HG02642 (cell line): Measurements from ENCODE around the gene KIRREL3.

Experiments
- ATAC-seq: cut with Tn5 transposase; IDR thresholded peaks from one replicate; pipeline ENCODE4 v1.9.1; 2021; ENCODE audit warnings: mild to moderate bottlenecking; ENCODE audit not compliant: unreplicated experiment, poor library complexity

KIRREL3 gene

GRCh38 chr11:126599217-126599897 is 401.2 kb downstream of the KIRREL3 start:
- ATAC-seq = no peak

DNA sequence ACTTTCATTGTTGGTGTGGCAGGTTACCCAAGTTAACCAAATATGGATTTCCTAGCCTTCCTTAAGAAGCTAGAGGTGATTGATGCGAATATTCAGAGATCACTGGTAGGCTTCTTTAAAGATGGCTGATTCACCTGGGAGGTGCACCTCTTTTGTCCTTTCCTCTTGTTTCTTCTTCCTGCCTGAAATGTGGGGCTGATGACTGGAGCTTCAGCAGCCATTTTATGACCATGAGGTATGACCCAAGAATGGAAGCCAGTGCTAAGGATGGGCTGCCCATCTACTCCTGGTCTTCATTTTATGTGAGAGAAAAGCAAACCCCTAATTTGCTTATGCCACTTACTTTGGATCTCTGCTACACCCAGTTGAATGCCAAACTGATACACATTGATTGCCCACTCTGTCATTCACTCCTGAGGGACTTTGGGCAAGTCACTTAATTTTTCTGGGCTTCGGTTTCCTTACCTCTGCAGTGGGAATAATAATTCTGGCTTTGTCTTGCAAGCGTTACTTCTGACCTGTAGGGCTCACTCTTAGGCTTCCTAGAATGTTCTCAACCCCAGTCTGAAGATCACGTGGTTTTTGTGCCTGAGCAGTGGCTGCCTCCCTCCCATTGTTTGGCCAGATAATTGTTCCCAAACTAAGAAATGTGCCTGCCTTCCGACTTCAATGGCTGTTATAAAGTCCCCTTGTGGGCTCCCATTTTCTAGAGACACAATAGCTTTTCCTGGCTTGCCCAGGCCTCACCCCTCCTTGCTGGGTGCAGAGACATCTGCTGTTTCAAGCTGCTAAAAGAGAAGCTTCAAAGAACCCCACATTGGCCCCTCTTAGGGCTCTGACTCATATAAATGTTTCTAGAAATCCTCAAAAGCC is 402.0 kb downstream of the KIRREL3 start:
- no peak for ATAC-seq

DNA sequence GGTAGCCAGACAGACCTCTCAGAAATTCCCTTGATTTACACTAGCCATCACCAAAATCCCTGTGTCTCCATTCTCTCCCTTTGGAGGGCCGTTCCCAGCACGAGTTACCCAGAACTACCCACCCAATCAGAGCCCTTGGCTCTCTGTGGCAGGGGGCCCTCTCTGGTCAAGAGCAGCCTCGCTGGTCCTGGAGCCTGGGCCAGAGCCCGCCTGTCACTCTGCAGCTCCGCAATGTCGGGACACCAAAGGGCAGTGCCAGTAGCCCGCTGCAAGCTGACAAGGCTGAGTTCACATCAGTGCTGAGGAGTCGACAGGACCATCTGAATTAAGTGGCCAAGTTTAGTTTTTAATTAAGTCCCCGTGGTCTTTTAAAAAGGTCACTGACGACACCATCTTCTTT is 403.5 kb downstream of the KIRREL3 start:
- no peak for ATAC-seq

DNA sequence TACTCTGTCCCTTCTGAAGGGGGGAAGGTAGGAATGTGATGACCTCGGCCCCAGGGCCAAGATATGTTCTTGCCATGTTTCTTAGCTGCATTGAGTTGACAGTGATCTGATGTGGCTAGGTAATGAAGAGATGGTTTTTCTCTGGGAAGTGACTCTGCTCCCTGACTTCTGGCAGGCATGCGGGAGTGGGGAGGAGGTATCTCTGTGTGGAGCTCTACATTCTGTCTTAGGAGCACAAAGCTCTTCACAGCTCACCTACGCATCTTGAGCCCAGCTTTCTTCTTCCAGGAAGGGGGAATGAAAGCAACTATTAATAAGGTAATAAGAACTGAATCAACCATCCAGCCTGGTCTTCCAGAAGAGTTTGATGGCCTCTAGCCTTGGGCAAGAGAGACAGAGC is 404.1 kb downstream of the KIRREL3 start:
- no peak for ATAC-seq

GRCh38 chr11:126595560-126595959 is 405.0 kb downstream of the KIRREL3 start:
- ATAC-seq = no peak

GRCh38 chr11:126594921-126595367 is 405.6 kb downstream of the KIRREL3 start:
- no peak for ATAC-seq

DNA sequence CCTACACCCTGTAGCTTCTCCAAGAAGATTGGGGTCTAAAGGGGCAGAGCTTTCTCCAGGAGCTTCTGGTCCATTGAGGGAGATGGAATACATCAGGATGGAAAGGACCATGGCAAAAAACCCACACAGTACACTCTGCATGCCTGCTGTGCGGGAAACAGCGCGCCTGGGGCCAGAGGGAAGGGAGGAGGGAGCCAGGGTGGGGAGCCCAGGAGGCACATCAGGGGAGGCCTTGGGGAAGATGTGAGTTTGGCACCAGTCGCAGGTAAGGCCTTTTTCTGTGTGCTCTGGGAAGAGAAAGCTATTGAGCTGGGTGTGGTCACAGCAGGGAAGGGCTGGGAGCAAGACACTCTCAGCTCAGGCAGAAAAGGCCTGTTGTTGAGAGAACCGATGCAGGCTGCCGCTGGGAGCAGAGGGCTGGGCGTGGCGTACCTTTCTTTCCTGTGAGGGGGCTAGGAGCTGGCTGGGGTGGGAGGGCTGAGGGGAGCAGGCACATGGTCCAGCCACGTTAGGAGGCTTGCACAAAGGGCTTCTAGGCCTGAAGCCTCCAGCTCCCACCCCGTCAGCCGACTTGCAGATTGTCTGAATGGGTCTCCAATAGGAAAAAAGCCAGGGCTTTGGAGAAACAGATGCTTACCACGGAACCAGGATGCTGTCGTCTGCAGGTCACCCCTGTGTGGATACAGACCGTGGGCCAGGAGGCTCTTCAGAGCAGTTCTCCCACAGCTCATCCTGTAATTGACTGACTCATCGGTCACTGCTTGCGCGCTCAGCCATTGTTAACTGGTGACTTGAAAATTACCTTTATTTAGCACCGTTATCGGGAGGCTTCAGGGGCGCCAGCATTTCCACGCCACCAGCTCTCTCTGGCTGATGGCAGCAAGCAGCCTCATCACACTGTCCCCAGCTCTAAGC is 407.8 kb downstream of the KIRREL3 start:
- ATAC-seq = no peak

DNA sequence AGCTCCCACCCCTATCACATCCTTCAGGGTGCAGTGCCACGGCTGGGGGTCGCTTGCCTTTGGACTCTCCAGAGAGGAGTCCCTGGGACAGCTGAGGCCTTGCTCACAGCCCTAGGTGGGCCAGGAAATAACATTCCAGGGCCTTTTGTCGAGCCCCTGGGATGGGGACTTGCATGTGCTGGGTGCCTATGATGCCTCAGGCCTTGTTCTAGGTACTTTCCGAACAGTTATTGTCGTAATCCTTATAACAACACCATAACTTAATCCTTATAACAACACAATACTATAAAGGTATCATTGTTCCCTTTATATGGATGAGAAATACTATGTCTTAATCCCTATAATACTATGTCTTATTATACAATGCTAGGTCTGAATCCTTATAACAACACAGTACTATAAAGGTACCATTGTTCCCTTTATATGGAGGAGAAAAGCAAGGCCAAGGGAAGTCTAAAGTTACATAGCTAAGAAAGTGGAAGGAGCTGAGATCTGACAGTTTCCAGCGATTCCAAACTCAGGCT is 408.5 kb downstream of the KIRREL3 start:
- no peak for ATAC-seq

GRCh38 chr11:126589492-126589803 is 411.1 kb downstream of the KIRREL3 start:
- ATAC-seq = no peak

- ATAC-seq = no peak
Measured at GRCh38 chr11:126588630-126589491, 411.7 kb downstream of the KIRREL3 start.

GRCh38 chr11:126587541-126587940 is 413.0 kb downstream of the KIRREL3 start:
- no peak for ATAC-seq

DNA sequence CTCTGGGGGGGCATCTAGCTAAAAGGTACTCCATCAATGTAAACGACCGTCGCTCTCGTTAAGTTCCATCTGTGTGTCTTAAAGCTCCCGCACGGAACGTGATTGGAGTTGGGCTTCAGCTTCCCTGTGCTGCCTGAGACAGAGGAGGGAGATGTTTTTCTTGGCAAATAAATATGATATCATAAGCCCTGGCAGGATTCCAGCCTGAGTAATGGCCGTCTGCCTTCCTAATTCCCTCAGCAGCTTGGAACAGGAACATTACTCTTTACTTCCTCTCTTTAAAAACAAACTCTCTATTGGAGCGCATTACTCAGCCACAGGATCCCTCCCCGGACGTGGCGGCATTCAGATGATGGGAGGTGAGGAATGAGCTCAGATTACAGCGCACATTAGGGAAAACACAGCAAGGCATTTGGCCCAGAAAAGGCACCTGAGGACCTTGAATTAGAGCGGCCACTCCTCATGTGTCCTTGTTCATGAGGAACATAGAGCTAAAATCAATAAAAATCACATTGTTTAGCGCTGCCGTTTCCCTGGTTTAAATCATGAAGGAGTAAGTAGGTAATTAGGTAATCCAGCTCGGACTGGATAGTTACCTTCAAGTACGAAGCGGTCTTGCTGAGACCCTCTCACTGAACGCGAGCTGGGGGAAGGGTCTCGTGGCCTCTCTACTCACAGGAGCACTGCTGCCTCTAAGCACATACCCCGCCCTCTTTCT is 414.6 kb downstream of the KIRREL3 start:
- ATAC-seq = no peak

DNA sequence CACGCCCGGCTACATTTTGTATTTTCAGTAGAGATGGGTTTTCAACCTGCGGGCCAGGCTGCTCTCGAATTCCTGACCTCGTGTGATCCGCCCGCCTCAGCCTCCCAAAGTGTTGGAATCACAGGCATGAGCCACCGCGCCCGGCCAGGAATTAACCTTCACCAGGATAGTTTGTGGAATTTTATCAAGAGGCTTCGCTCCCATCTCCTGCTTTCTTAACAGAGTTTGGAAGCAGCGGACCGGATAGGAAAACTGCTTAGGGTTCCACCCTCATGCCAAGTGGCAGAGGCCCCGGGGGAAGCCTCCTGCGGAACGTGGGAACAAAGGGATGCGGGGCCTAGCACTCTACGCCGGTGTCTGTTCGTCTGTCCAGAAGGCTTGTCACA is 415.2 kb downstream of the KIRREL3 start:
- ATAC-seq = no peak

DNA sequence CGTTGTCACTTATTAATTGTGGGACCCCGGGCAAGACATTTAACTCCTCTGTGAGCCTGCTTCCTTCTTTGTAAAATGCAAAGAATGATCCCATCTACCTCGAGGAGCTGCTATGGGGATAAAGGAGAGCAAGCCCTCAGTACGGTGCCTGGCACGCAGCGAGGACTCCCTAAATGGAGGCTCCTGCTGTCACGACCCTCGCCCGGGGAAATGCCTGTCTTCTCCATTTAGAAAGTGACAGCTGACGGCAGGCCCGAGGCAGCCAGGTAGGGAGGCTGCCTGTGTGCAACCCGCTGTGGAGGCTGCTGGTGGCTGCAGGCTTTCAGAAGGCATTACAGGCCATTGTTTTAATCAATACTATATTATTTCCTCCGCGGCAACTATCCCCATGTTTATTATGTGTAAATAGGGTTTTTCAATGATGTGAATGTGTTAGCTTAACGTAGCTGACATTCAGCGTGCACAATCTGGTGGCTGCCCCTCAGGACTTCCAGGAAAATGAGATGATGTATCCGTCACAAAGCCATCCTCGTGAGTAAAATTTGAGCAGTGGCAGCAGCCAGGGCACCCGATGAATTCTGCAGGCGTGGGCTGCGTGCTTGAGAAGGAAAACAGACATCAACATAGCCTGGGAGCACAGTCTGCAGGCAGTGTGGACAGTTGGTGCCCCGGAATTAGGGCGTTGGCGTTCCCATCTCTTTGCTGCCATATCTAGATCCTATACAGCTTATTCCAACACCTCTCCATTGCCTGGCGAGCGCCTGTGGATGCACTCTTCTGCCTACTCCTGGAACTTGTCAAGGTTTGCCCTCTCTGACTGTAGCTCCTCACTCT is 416.8 kb downstream of the KIRREL3 start:
- no peak for ATAC-seq

DNA sequence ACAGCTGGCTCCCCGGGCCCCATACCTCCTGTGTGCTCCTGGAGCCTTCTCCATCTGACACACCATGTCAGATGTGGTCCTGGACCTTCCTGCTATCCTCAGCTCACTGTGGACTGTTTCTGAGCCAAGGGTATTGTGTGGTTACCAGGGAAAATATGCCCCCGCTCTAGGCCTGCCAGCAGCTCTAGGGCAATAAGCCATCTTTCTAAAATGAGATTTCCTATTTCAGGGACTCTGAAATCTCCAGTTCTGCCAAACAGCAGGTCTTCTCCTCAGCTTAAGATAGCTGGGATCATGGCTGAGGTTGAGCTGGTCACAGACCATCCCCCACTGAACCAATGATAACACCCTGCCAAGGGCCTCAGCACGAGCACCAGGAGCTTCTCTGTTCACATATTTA is 417.5 kb downstream of the KIRREL3 start:
- ATAC-seq = no peak

- ATAC-seq = no peak
Measured at GRCh38 chr11:126581871-126582648, 418.5 kb downstream of the KIRREL3 start.

- no peak for ATAC-seq
Measured at GRCh38 chr11:126578426-126578825, 422.1 kb downstream of the KIRREL3 start.
